Ramos (cell line): ENCODE data around the gene DDN.

ENCODE experiments used
- in situ Hi-C: fragments of 300-500 bp; cut with MboI; formaldehyde crosslinking; loops from one replicate; pipeline ENCODE4 v1.14.3; 2022; ENCODE audit warnings: low sequenced_read_pairs; ENCODE audit not compliant: unreplicated experiment

Gene DDN

GRCh38 chr12:49017891-49018260 lies 18.7 kb upstream of the DDN start:
- in situ Hi-C loops = no loop called here

- in situ Hi-C loops = no loop called here
Measured at GRCh38 chr12:49015196-49015595, 16.0 kb upstream of the DDN start.

- in situ Hi-C loops = no loop called here
Measured at GRCh38 chr12:49014547-49014946, 15.4 kb upstream of the DDN start.

GRCh38 chr12:49013428-49013827 lies 14.3 kb upstream of the DDN start:
- in situ Hi-C loops = no loop called here

GRCh38 chr12:49012739-49013138 lies 13.6 kb upstream of the DDN start:
- in situ Hi-C loops = no loop called here

GRCh38 chr12:49010092-49010668 lies 11.0 kb upstream of the DDN start:
- in situ Hi-C loops = no loop called here

GRCh38 chr12:49008943-49009342 lies 9.8 kb upstream of the DDN start:
- in situ Hi-C loops = no loop called here

- in situ Hi-C loops = no loop called here
Measured at GRCh38 chr12:49000346-49000745, 1.2 kb upstream of the DDN start.

GRCh38 chr12:48998497-48999353 lies 450 bp downstream of the DDN start:
- in situ Hi-C loops = no loop called here

GRCh38 chr12:48997719-48998496 lies 1.3 kb downstream of the DDN start:
- in situ Hi-C loops = no loop called here

- in situ Hi-C loops = no loop called here
Measured at GRCh38 chr12:48996794-48997718, 2.1 kb downstream of the DDN start.

- in situ Hi-C loops = no loop called here
Measured at GRCh38 chr12:48995086-48995879, 3.9 kb downstream of the DDN start.

GRCh38 chr12:48994224-48995085 lies 4.7 kb downstream of the DDN start:
- in situ Hi-C loops = no loop called here

GRCh38 chr12:48993787-48994186 lies 5.4 kb downstream of the DDN start:
- in situ Hi-C loops = no loop called here

GRCh38 chr12:48991247-48992050 lies 7.7 kb downstream of the DDN start:
- in situ Hi-C loops = no loop called here

GRCh38 chr12:48990552-48990951 lies 8.6 kb downstream of the DDN start:
- in situ Hi-C loops = no loop called here

- in situ Hi-C loops = no loop called here
Measured at GRCh38 chr12:48988030-48988649, 11.0 kb downstream of the DDN start.
